GM19467 (cell line): ENCODE data around the gene FRY.
"Not testable (repeated sequence)": the region's sequence is repeated elsewhere in the genome, so short reads cannot be mapped to it uniquely, and the experiment has no call there.

Experiments used
- ATAC-seq: cut with Tn5 transposase; IDR thresholded peaks from one replicate; pipeline ENCODE4 v1.9.1; 2021; ENCODE audit warnings: mild to moderate bottlenecking, moderate library complexity; ENCODE audit not compliant: unreplicated experiment

FRY gene

GRCh38 chr13:32031025-32031814 lies at the start of gene FRY:
Gene FRY (plus strand): TSS chr13:32031774. CDS start chr13:32031796, 22 bp downstream.
- peak; percentile 79 for ATAC-seq

DNA sequence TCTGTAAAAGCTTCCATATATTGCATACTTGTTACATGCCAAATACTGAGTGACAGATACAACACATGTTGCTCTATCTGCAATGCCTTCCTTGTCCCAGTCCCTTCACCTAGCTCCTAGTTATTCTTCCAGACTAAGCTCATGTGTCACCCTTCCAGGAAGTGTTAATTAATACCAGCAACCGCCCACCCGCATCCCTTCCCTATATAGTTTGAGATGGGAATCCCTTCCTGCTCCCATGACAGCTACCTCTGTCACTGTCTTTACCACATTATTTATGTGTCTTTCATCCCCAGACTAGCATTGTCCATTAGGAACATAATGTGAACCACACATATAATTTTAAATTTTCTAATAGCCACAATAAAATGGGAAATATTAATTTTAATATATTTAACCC lies 49.5 kb upstream of the FRY start:
- no peak for ATAC-seq

- ATAC-seq: no peak
Observed at GRCh38 chr13:31982540-31982939, 49.0 kb upstream of the FRY start.

DNA sequence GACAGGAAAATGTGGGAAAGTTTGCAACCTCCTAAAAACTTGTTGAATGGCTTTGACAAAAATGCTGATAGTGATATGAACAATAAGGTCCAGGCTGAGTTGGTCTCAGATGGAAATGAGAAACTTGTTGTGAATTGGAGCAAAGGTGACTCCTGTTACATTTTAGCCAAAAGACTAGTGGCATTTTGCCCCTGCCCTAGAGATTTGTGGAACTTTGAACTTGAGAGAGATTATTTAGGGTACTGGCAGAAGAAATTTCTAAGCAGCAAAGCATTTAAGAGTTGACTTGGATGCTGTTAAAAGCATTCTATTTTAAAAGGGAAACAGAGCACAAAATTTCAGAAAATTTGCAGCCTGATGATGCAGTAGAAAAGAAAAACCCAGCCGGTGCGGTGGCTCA lies 47.9 kb upstream of the FRY start:
- not testable (repeated sequence) for ATAC-seq

DNA sequence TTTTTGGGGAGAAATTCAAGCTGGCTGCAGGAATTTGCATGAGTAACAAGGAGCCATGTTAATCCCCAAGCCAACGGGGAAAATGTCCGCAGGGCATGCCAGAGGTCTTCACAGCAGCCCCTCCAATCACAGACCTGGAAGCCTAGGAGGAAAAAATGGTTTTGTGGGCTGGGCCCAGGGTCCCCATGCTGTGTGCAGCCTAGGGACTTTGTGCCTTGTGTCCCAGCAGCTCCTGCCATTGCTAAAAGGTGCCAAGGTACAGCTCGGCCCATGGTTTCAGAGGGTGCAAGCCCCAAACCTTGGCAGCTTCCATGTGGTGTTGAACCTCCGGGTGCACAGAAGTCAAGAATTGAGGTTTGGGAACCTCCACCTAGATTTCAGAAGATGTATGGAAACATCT lies 47.2 kb upstream of the FRY start:
- not testable (repeated sequence) for ATAC-seq

DNA sequence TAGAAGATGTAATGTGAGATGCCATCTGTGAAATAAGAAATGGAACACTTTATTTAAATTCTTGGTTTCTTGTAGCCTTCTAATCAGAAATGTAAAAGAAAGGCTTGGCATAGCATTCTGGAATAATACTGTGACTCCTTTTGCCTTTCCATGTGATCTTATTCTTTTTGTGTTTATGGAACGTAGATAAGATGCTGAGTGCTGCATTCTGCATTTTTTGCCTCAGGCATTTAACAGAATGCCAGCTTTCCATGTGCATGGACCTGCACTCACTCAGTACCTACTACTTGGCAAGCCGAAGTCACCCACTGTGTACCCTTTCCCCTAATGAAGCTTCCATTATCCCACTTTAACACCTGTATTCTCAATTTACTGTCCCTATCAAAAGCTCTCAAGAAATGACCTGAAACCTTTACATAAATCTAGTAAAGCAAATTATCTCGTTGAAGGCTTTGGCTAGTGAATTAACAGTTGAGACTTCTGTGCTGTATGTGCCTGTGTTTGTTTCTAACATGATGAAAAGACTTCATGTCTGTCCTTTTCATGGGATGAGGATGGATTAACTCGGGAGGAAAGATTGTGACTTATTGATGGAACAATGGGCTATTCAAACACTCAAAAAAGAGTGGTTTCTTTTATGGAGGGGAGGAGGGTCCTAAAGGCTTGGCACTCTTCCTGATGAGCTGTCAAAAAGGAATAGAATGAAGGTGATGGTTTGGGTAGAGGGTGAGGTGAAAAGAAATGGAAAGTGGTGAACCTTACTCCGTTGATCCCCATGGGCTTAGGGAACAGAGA lies 44.7 kb upstream of the FRY start:
- no peak for ATAC-seq

DNA sequence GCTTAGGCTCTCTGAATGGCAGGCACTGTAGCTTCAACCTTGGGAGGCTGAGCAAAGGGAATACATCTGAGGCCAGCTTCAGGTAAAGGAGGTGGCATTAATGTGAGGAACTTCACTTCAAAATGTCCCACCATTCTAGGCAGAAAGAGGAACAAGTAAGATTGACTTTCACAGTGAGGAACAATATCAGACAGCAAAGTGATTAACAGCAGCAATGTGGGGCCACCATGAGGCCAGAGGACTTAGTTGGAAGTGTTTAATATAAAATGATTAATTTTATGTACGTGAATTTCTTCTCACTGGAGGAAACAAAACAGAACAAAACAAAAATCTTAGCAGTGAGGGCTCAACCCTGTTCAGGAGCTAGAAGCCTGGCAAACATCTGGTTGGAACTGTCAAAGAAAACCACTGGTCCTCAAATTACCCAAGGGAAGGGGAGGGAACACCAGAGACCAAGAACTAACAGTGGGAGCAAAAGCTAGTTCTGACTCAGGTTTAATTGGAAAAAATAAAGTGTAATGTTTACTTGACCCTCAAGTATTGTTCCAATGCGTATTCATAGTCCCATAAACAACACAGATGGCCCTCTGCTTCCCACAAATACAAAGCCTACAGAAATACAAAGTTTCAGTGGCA lies 43.9 kb upstream of the FRY start:
- ATAC-seq: no peak

- ATAC-seq: not testable (repeated sequence)
Observed at GRCh38 chr13:31994367-31994766, 37.2 kb upstream of the FRY start.

- no peak for ATAC-seq
Observed at GRCh38 chr13:31996601-31997000, 35.0 kb upstream of the FRY start.

- ATAC-seq: no peak
Observed at GRCh38 chr13:31997641-31998040, 33.9 kb upstream of the FRY start.

- no peak for ATAC-seq
Observed at GRCh38 chr13:31998131-31998530, 33.4 kb upstream of the FRY start.

- ATAC-seq: not testable (repeated sequence)
Observed at GRCh38 chr13:32000754-32001153, 30.8 kb upstream of the FRY start.

DNA sequence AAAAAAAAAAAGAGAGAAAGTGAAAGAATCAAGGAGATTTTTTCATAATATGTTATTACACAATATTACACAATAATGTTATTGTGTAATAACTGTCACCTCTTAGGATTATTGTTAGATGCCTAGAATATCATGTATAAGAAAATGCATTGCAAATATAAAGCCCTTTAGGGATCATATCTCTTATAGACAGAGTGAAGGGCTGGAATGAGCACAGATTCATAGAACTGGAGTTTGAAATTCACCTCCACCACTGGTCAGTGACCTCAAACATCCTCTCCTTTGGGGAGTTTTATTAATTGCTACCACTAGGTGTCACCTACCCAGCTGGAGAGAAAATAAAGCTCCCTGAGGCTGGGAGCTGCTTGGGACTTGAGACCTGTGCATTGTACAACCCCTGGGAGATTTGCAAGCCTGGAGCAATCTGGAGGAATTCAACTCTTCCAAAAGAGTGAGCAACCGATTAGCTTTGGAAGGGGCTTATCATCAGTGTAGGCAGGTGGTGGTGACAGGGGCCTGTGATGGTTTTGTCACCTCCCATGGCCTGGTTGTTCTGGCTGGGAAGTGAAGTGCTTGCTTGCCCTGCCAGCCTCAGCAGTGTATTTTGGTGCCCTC lies 30.3 kb upstream of the FRY start:
- peak; percentile 75 for ATAC-seq

DNA sequence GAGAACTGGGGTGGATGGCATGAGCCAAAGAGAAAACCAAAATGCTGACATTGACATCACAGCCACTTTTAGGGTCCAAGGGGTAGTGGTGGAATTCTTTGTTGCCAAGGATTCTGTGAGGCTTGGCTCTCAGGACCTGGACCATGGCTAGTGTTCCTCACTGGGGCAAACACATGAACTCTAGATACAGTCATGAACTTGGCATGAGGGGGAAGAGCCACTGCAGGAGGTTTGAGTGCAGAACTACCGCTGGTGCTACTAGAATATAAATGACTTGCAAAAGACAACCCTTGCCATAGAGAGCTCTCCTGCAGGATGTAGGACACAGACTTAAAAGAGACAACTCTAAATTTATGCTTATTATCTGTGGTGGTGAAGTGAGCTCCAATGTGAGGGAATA lies 29.8 kb upstream of the FRY start:
- ATAC-seq: no peak

DNA sequence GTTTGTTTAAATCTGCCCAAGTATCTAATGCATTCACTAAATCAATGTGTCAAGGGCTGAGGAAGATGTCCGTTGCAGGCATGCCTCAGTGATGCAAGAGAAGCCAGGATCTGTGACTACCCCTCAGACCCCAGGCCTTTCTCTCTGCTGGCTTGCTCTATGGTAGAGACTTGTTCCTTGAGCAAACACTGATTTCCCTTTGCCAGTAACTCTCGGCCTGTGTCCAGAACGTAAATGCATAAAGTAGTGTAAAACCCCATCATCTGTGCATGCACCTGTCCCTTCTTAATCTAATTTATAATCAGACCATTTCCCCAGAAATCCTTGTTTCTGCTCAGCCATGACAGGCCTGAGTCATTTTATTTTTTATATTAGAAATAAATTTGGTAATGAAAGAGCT lies 28.7 kb upstream of the FRY start:
- ATAC-seq: no peak

DNA sequence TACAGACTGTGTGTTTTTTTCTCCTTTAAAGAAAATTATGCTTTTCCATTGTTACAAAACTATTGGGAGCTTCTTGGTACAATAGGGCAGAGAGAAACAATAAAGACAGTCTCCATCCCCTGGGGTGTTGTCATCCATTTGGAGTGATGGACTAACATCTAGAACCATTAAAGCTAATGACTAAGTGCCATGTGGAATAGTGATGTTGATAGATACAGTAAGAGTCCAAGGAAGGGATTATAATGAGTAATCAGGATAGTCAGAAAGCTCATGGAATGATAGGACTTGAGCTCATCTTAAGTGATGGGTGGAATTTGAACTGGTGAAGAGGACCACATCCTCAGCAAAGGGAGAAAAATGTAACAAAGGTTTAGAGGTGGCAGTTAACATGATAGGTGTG lies 24.1 kb upstream of the FRY start:
- no peak for ATAC-seq

- no peak for ATAC-seq
Observed at GRCh38 chr13:32008518-32009175, 22.9 kb upstream of the FRY start.

- ATAC-seq: no peak
Observed at GRCh38 chr13:32009362-32009761, 22.2 kb upstream of the FRY start.

- ATAC-seq: no peak
Observed at GRCh38 chr13:32010136-32010535, 21.4 kb upstream of the FRY start.

GRCh38 chr13:32011971-32012370 lies 19.6 kb upstream of the FRY start:
- no peak for ATAC-seq

GRCh38 chr13:32013181-32013580 lies 18.4 kb upstream of the FRY start:
- no peak for ATAC-seq
